Measurements from ENCODE around the gene SCMH1.

SCMH1 gene

DNA sequence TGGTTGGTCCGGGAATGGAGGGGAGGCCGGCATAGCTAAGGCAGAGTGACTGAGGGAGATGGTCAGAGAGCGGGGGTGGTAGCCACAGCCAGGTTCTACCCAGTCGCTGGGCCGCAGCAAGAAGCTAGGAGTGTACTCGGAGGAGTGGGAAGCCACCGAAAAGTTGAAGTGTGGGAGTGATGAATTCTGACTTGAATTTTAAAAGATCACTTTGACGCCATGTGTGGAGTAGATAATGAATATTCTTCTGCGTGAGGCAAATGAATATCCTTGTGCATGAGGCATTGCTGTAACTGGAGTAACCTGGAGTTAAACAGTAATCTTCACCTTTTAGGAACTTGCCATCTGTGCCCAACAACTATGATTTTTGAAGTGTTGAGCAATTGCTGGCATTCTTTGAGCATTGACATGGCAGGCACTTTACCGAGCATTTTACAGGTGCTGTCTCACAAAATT, 255.8 kb downstream of the SCMH1 start:
- Histone ChIP-seq H3K4me1 (ENCODE audit: control insufficient read depth, low read length) (peaks cover 16% of the 10 kb centered on the region), H3K27ac (ENCODE audit: low read depth, low read length) (no peak overlapping the region)

DNA sequence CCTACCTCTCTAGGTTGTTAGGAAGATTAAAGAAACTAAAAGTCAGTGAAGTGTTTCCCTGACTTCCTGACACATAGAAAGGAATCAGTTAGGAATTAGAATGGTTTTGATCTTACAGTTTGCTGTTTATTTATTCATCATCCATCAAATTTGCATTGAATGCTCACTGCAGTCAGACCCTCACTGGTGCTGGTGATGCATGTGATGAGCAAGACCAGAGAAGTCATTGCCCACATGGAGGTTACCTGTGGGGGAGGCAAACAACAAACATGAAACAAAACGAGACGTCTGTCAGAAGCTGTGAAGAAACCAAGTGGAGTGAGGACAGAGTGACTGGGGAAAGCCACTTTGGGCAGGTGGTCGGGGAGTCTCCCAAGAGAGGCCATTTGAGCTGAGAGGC, 256.2 kb downstream of the SCMH1 start:
- Histone ChIP-seq H3K79me2 (ENCODE audit: control insufficient read depth, low read length) (peaks cover 94% of the 10 kb centered on the region), H3K9me2 (replicated peaks; ENCODE audit: control insufficient read depth, low read length) (no peaks in the 10 kb centered on the region), H3K27ac (ENCODE audit: low read depth, low read length) (no peak overlapping the region), H3K4me3 (ENCODE audit: low read length) (no peak overlapping the region), H3K4me1 (ENCODE audit: control insufficient read depth, low read length) (peaks cover 21% of the 10 kb centered on the region), H3K4me2 (ENCODE audit: low read length) (no peak overlapping the region), H3K9me3 (ENCODE audit: control insufficient read depth, insufficient read depth, low read length) (no peaks in the 10 kb centered on the region), H4K20me1 (ENCODE audit: control insufficient read depth, insufficient read depth, low read depth, low read length) (peaks cover 43% of the 10 kb centered on the region; the same call in 1 of the 2 replicates), H3F3A (ENCODE audit: control insufficient read depth, insufficient read depth) (no peaks in the 10 kb centered on the region), H3K36me3 (ENCODE audit: control insufficient read depth, low read length) (peaks cover 100% of the 10 kb centered on the region), H3K27me3 (ENCODE audit: control insufficient read depth, low read length) (no peaks in the 10 kb centered on the region)
- TF ChIP-seq EZH2phosphoT487 (IDR thresholded peaks at IDR 0.05; ENCODE audit: borderline replicate concordance, low read length), result no peak
- TF ChIP-seq, protein P1, sequence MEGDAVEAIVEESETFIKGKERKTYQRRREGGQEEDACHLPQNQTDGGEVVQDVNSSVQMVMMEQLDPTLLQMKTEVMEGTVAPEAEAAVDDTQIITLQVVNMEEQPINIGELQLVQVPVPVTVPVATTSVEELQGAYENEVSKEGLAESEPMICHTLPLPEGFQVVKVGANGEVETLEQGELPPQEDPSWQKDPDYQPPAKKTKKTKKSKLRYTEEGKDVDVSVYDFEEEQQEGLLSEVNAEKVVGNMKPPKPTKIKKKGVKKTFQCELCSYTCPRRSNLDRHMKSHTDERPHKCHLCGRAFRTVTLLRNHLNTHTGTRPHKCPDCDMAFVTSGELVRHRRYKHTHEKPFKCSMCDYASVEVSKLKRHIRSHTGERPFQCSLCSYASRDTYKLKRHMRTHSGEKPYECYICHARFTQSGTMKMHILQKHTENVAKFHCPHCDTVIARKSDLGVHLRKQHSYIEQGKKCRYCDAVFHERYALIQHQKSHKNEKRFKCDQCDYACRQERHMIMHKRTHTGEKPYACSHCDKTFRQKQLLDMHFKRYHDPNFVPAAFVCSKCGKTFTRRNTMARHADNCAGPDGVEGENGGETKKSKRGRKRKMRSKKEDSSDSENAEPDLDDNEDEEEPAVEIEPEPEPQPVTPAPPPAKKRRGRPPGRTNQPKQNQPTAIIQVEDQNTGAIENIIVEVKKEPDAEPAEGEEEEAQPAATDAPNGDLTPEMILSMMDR (IDR thresholded peaks at IDR 0.05; ENCODE audit: low read depth, low read length, poor library complexity, severe bottlenecking), result no peak

More for the DNA sequence above, 255.8 kb downstream of the SCMH1 start:
- no peaks in the 10 kb centered on the region for H3F3A ChIP-seq (ENCODE audit: control insufficient read depth, insufficient read depth)
- no peaks in the 10 kb centered on the region for H3K27me3 ChIP-seq (ENCODE audit: control insufficient read depth, low read length)
- H3K36me3 ChIP-seq (ENCODE audit: control insufficient read depth, low read length), result peaks cover 100% of the 10 kb centered on the region
- H3K9me2 ChIP-seq (replicated peaks; ENCODE audit: control insufficient read depth, low read length), result no peaks in the 10 kb centered on the region
- H3K4me3 ChIP-seq (ENCODE audit: low read length), result no peak overlapping the region
- H4K20me1 ChIP-seq (ENCODE audit: control insufficient read depth, insufficient read depth, low read depth, low read length), result peaks cover 38% of the 10 kb centered on the region; the same call in 1 of the 2 replicates
- no peak for TF ChIP-seq EZH2phosphoT487 (IDR thresholded peaks at IDR 0.05; ENCODE audit: borderline replicate concordance, low read length)
- TF ChIP-seq, protein P1 (IDR thresholded peaks at IDR 0.05; ENCODE audit: low read depth, low read length, poor library complexity, severe bottlenecking), result no peak
- H3K4me2 ChIP-seq (ENCODE audit: low read length), result no peak overlapping the region
- H3K79me2 ChIP-seq (ENCODE audit: control insufficient read depth, low read length), result peaks cover 94% of the 10 kb centered on the region
- no peaks in the 10 kb centered on the region for H3K9me3 ChIP-seq (ENCODE audit: control insufficient read depth, insufficient read depth, low read length)

DNA sequence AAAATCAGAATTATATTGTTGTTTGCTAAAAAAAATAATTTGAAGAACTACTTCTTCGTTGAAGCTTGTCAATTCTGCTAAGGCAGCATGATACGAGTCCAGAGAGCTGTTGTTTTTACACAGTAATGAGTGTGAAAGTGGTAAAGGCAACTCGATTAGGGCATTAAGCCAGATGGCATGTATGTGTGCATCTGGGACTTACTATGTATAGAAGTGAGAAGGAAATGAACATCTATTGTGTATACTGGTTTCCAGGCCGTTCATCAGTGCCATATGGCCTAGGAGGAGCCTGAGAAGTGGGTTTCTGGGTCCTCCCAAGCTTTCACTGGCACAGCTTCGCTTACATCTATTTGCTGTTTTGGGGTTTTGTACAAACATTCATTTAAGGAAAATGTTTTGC, 256.9 kb downstream of the SCMH1 start:
- no peak overlapping the region for H3K4me2 ChIP-seq (ENCODE audit: low read length)
- H3K4me3 ChIP-seq (ENCODE audit: low read length), result no peak overlapping the region
- peaks cover 100% of the 10 kb centered on the region for H3K36me3 ChIP-seq (ENCODE audit: control insufficient read depth, low read length)
- TF ChIP-seq EZH2phosphoT487 (IDR thresholded peaks at IDR 0.05; ENCODE audit: borderline replicate concordance, low read length), result no peak
- TF ChIP-seq, protein P1 (IDR thresholded peaks at IDR 0.05; ENCODE audit: low read depth, low read length, poor library complexity, severe bottlenecking), result no peak
- H3K79me2 ChIP-seq (ENCODE audit: control insufficient read depth, low read length), result peaks cover 95% of the 10 kb centered on the region
- H4K20me1 ChIP-seq (ENCODE audit: control insufficient read depth, insufficient read depth, low read depth, low read length), result peaks cover 40% of the 10 kb centered on the region; the same call in 1 of the 2 replicates
- H3K27ac ChIP-seq (ENCODE audit: low read depth, low read length), result no peak overlapping the region
- no peaks in the 10 kb centered on the region for H3F3A ChIP-seq (ENCODE audit: control insufficient read depth, insufficient read depth)
- H3K9me2 ChIP-seq (replicated peaks; ENCODE audit: control insufficient read depth, low read length), result no peaks in the 10 kb centered on the region
- no peaks in the 10 kb centered on the region for H3K9me3 ChIP-seq (ENCODE audit: control insufficient read depth, insufficient read depth, low read length)
- H3K27me3 ChIP-seq (ENCODE audit: control insufficient read depth, low read length), result no peaks in the 10 kb centered on the region
- peaks cover 22% of the 10 kb centered on the region for H3K4me1 ChIP-seq (ENCODE audit: control insufficient read depth, low read length)
